Right ventricle myocardium superior (tissue), 1 donor: Measurements from ENCODE around the gene SRGAP3. TPM values are rescaled to one million over a fixed set of nuclear protein-coding genes. Genes with fewer than 3 reads are reported as not detected.

Source experiments
- ATAC-seq: fragments of 200-7000 bp; cut with Tn5 transposase; one replicate; pipeline ENCODE4 v1.9.1; 2020; ENCODE audit warnings: mild to moderate bottlenecking; ENCODE audit not compliant: poor library complexity
- DNase-seq: peaks from one replicate; pipeline ENCODE4 v3.0.0-alpha.2; 2020
- intact Hi-C: fragments of 100-400 bp; cut with DNase I; formaldehyde crosslinking; loops from one replicate; pipeline ENCODE4 v1.11.2; 2022
- total RNA-seq: library from RNA; stranded (reverse); fragmentation: NEBNext Ultra II Directional; extraction: Animal tissue kit (Norgen Biotek cat#: 25700); gene quantifications from one replicate; pipeline ENCODE4 v1.2.1, GENCODE V29; 2021
- donor health status: DM: no; HTN: yes; CAD: no; lungs with severe emphysema.

SRGAP3 gene
- total RNA-seq, 1 donor from 2014 or later: 5.1 TPM

DNA sequence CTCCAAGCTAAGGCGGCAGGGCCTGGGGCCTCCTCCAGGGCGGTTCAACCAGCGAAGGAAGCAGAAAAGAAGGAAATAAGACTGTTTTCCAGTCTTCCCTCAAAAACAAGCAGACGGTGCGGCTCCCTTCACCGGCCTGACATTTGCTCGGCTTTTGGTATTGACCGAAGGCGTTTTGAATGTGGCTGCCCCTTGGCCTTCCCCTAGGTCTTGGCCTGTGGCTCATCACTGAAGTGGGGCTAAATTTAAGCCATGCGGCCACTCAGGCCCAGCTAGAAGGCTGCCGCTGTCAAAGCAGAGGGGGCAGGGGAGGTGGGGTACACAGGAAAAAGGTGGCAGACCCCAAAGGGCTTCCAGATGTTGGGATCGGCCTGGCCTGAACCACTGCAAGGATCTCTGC is 86.2 kb downstream of the SRGAP3 start:
- intact Hi-C loops: no loop called here
- no peak for ATAC-seq
- DNase-seq: no peak

DNA sequence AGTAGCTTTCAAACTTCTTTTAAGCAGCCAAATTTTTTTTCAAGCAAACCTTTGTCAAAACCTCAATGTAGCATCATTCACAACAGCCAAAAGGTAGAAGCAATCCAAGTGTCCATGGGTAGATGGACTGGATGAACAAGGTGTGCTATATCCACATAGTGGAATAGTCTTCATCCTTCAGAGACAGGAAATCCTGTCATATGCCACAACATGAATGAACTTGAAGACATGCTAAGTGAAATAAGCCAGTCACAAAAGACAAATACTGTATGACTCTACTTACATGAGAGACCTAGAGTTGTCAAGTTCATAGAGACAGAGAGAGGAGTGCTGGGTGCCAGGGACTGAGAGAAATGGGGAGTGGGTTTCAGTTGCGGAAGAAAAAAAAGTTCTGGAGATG is 87.6 kb downstream of the SRGAP3 start:
- DNase-seq: no peak
- no peak for ATAC-seq
- intact Hi-C loops: no loop called here

DNA sequence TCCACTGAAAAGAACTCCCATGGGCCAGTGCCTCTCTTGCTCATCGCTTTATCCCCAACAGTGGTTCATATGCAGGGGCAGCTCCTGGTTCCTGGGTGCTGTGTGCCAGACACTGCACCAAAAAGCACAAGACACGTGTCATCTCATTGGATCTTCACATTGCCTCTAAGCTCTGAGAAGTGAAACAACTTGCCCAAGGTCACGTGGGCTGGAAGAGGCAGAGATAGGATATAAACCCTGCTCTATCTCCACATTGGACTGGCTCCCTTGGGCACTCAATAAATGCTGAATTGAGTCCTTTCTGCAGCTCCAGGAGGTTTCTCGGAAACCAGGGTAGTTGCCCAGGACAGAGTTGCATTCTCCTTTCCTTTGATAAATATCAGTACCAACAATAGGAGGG is 88.1 kb downstream of the SRGAP3 start:
- DNase-seq: no peak
- intact Hi-C loops: no loop called here
- ATAC-seq: no peak

DNA sequence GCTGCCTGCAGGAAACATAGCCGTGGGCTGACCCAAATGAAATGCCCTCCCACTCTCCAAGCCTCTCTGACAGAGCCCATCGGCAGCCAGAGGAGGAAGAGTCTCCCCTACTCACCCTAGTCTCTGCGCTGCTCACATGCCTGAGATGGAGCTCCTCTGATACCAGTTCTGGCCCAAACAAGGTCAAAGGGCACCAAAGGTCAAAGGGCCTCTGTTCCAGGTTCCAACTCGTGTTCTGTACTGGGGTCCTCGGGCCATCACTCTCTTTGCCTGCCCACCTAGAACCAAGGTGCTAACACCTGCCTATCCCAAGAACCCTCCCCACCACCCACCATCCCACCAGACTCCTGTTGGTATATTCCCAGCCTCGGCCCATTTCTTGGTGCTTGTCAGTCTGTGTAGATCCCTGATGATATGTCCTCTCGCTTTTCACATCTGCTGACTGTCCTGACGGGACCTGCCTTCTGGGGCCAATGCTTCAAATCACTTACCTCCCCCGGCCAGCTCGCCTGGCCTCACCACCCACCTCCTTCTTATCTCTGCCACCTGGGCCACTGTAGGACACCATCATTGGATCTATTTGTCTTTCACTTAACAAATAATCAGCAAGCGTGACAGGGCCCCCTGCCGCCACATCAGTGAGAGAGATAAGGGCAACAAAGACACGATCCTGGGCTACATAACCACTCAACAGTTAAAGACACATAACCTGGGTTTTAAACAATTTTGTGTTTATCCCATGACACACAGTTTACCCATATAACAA is 90.4 kb downstream of the SRGAP3 start:
- ATAC-seq: no peak
- intact Hi-C loops: no loop called here
- no peak for DNase-seq

DNA sequence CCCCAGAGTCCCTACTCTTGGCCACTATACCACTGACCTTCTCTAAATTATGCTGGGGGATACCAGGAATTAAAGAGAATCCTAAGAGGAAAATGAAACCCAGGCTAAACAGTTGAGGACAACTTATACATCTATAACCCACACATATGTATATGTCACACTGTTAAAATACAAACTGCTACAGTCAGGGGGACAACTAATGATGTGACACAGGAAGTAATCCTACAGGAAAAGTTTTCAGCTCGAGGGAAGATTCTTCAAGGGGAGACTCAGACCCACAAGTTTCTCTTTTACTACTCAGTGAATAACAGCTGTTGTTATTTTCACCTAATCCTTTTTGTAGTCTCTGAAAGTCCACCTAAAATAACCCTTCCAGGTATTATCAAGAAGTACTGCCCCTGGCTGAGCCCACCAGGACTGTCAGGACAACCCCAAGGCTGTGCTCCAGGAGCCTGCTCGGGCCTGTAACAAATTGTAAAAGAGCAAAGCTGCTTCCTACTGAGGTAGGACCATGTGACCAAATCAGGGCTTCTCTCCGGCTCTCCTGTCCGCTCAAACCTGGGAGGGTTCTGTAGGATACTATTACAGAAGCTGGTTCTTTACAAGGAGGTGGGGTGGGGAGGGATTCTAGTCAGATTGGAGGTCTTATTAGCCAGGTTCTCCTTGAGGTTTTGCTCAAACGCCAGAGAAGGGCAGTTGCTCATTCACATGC is 91.6 kb downstream of the SRGAP3 start:
- DNase-seq (no peak), ATAC-seq (no peak)
- intact Hi-C loops: no loop called here

DNA sequence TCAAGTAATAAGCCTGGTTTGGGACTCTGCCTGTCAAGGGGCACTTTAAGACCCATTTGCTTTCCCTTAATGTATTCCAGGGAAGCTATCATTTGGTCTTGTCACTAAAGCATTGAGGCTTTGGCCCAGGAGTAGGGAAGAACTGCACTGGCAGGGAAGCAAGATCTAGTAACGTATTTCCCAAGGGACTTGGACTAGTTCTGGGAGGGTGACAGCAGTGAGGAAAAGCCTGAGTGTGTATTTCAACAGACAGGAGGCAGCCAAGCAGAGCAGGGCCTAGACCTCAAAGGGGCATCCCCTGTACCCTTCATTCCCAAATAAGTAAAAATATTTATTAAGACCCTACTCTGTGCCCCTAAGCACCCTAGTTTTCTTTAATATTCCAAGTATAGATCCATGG is 92.8 kb downstream of the SRGAP3 start:
- DNase-seq (no peak), ATAC-seq (no peak)
- intact Hi-C loops: no loop called here

DNA sequence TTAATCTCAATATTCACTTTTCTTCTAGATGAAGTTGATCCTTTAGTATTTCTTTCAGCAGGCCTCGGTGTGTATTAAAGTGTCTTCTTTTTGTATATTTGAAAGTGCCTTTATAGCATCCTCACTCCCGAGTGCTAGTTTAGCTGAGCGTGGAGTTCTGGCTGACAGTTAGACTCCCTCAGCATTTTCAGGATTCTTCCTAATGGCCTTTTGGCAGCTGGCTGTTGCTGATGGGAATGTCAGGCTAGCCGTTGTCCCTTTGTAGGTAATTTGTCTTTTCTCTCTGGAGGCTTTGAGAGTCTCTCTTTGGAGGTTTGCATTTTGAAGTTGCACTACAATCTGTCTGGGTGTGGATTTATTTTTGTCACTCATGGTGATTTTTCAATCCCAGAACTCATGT is 94.4 kb downstream of the SRGAP3 start:
- ATAC-seq (no peak), DNase-seq (no peak)
- intact Hi-C loops: no loop called here

DNA sequence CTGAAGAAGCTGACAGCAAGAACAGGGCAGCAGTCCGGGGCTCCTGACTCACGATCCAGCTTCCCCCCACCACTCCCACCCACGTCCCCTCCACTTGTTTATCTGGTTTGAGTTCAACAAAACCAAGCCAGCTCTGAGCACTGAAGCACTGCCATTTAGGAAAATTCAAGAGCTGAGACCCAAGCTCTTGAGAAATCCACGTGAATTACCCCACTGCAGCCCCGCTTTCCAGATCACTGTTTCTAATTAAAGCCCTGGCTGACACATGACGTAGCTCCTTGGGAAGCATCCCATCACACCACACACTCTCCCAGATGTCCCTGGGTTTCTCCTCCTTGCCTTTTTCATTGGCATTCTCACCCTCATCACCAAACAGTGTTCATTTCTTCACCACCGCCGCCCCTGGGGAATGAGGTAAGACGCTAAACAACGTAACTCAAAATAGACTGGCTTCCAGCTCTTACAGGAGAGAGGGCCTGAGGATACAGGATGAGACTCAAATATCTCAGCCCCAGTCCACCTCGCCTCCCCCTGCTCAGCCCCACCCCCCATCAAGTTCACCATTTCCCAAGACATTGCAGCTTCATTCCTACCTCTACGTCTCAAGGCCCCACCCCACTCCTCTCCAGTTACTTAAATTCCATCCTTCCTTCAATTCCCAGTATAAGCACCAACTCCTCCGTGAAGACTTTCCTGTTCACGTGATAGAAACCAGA is 95.4 kb downstream of the SRGAP3 start:
- intact Hi-C loops: no loop called here
- peak; percentile 90 for ATAC-seq
- DNase-seq: peak; percentile 49

DNA sequence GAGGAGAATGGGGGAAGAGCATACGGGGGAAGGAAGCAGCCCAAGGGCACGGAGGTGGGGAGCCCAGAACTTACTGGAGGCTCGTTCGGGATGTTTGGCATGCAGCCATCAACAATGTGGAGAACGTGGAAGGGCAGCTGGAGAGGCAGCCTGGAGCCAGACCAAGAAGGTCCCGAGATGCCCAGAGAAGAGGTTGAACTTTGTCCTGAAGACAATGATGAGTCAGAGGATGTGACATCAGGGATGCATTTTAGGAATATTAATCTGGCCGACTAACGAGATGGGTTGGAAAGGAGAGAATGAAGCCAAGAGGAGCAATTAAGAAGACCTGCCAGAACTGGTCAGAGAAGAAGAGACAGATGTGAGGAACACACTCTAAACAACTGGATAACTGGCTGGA is 98.2 kb downstream of the SRGAP3 start:
- intact Hi-C loops: no loop called here
- no peak for ATAC-seq
- no peak for DNase-seq

DNA sequence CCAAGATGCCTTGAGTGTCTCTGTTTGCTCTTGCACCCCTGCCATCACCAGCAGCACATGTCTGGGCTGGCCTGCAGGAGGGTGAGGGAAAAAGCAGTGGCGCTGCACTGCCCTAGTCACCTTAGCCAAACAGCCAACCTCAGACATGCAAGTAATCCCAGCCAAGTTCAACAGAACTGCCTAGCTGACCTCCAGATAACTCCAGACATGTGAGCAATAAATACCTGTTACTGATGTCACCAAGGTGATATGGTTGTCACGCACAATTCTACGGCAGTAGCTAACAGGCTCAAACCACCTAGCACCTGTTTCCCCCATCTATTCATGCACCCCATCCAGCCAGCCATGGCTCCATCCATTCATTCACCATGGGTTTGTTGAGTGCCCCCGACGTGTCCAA is 99.9 kb downstream of the SRGAP3 start:
- ATAC-seq (no peak), DNase-seq (no peak)
- intact Hi-C loops: no loop called here

DNA sequence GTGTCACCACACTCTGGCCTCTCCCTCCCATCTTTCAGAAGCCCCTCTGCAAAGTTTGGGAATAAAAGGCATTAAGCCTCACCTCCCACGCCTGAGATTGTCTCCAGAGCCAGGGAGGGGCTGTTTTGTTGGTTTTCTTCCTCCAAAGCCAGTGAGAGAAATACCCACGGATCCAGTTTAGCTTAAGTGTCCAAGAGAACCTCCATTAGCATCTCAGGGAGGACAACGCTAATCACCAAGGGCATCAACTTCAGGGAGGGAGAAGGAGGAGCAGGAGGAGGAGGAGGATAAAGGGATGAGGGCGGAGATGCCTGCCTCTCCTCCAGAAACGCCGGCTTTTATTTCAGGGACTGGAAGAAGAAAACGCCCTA is 101.6 kb downstream of the SRGAP3 start:
- no peak for DNase-seq
- intact Hi-C loops: no loop called here
- no peak for ATAC-seq

DNA sequence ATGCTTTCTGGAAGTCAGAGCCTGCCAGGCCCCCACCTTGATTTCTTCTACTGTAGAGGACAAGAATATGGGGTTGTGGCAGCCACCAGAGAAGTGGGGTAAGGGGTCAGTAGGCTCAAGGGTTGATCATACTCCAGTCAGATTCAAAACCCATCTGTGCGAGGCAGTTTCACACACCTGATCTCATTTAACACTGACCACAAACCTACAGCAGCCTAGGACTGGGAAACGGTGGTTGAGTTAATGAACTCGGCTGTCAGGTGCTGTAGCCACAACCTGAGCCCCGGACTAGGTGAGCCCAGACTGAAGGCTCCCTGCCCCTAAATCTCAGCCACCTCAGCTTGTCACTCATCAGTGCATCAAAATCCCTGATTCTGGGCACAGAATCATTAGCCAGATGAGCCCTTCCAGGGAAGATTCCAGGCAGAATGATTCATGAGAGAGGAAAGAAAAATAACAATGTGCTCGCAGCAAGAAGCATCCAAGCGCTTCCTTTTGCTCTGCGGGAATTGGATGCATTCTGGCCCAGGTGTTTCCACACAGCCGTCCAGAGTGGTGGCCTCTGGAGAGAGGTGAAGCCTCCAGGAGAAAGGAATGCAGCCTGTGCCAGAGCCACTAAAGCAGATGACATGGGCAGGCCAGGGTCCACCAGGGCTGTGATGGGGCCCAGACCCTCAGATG is 102.1 kb downstream of the SRGAP3 start:
- DNase-seq (no peak), ATAC-seq (no peak)
- intact Hi-C loops: no loop called here

DNA sequence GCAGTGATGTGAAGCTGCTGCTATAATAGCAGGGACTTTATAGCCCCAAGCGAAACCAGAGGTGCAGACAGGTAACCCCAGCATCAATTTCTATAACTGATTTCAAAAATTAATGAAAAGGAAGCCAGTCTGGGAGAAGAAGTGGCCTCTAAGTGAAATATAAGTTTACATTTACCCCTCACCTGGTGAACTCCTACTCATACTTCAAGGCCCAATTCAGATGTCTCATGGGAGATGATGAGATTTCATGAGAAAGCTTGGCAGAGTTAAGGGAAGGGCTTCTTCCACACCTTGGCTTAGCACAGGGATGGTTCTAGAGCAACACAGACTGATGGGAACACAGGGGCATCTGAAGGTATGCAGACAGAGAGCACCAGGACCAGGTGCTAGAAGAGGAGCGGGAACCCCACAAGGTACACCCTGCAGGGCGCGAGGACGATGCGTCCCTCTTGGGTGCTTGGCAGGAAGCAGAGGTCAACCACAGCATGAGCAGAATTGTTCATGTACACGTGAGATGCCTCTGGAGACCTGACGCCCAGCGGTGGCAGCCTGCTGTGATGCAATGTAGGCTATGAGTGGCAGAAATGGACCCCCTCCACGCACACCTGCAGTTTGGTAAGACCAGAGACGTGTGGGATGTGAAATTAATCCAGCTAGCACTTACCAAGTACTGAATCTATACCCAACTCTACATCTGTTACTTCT is 102.9 kb downstream of the SRGAP3 start:
- intact Hi-C loops: no loop called here
- ATAC-seq: no peak
- no peak for DNase-seq

DNA sequence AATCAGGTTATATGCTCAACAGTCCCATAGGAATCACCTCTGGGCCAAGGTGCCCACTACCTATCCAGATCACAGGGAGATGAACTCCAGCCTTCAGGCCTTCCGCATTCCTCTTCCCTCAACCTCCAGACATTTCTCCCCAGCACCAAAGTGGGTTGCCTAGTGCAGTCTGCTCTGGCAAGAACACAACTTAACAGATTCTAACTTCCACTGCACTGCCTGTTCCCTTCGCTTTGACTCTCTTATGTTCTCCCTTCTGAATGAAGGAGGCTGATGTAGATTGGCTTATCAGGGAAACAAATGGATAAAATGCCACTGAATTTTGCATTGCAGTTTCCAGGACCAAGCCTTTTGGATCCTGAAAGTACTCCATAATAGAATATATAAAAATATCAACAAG is 106.3 kb downstream of the SRGAP3 start:
- intact Hi-C loops: no loop called here
- no peak for ATAC-seq
- no peak for DNase-seq

DNA sequence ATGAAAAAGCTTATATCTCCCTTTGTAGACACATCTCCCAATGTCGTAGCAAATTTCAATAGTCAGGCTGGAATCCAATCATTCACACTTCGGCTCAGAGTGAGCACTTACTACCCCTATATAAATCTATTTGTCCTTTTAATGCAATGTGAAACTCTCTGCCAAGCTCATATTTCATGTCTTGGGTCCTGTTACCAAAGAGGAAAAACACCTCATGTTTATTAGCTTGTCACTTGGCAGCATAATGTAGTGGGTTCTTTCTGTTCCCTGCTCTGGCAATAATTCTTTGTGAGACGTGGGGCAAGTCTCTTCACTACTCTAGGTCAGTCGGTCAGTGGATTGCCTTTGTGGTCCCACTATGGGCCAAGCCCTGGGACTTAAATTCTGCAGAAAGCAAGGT is 107.1 kb downstream of the SRGAP3 start:
- ATAC-seq: peak; percentile 59
- no peak for DNase-seq
- intact Hi-C loops: no loop called here

DNA sequence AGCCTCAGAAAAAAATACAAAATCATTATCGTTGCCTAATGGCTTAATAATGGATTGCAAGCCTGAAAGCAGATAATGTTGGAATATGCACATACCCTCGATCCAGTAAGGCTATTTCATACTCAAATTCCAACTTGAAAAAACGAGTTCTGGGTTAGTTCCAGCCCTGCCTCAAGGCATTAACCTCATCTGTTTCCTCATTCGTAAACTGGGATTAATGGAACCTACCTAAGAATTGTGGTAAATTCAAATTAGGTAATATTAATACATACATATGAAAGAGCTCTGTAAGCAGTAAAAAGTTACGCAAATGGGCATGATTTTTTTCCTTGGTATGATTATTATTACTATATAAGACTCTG is 107.5 kb downstream of the SRGAP3 start:
- ATAC-seq: no peak
- DNase-seq: no peak
- intact Hi-C loops: no loop called here

DNA sequence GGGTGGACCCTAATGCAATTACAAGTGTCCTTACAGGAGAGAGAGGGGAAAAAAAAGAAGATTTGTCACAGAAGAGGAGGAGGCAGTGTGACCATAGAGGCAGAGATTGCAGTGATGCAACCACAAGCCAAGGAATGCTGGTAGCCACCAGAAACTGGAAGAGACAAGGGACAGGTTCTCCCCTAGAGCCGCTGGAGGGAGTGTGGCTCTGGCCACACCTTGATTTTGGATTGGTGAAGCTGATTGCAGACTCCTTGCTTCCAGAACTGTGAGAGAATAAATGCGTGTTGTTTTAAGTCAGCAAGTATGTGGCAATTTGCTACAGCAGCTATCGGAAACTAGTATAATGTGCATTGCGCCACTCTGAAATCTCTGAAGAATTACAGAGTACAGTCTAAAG is 110.1 kb downstream of the SRGAP3 start:
- intact Hi-C loops: no loop called here
- DNase-seq: no peak
- no peak for ATAC-seq

DNA sequence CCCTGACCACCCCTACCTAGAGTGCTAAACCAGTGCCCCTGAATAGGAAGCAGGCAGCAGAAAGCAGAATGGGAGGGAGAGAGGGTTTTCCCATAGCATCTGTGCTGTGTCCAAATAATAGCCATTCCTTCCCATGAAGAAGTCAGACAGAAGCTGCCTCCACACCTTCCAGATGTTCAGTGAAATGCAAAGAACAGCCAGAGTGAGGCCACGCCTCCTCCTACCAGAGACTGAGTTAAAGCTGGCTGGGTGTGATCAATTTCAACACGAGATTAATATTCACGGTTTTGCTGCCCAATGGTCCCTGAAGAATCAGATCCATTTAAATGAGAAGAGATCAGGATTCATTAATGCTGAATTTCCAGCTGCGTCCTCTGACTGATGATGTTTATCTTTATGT is 111.8 kb downstream of the SRGAP3 start:
- intact Hi-C loops: no loop called here
- no peak for ATAC-seq
- DNase-seq: no peak
